Uterus (tissue), 4 donors: ENCODE results near the gene CDIPT. TPM values are rescaled to one million over a fixed set of nuclear protein-coding genes. Genes with fewer than 3 reads are reported as not detected.

ENCODE experiments used
- DNase-seq, 2 donors: peaks; one replicate each; pipeline ENCODE4 v3.0.0-alpha.2; 2019 to 2020
- H3K27ac ChIP-seq, 2 donors: fragments of 200-600 bp; sonication (generic); 1 replicate in 1 of 2; 2 replicates in 1 of 2; pipeline ENCODE4 v1.5.1; 2016 to 2018
- H3K27me3 ChIP-seq, 2 donors: fragments of 200-600 bp; sonication (generic); one replicate each; pipeline ENCODE4 v1.5.1; 2018 to 2019; ENCODE audit warnings: control low read depth in 1 of 2
- H3K36me3 ChIP-seq, 2 donors: fragments of 200-600 bp; sonication (generic); one replicate each; pipeline ENCODE4 v1.5.1; 2019; ENCODE audit warnings: control low read depth in 1 of 2
- H3K4me1 ChIP-seq, 2 donors: fragments of 200-600 bp; sonication (generic); one replicate each; pipeline ENCODE4 v1.5.1; 2018 to 2019; ENCODE audit warnings: control low read depth in 1 of 2
- H3K4me3 ChIP-seq, 2 donors: fragments of 200-600 bp; sonication (generic); 1 replicate in 1 of 2; 2 replicates in 1 of 2; pipeline ENCODE4 v1.5.1; 2018 to 2019; ENCODE audit warnings: mild to moderate bottlenecking in 1 of 2
- H3K9me3 ChIP-seq, 2 donors: fragments of 200-600 bp; sonication (generic); one replicate each; pipeline ENCODE4 v1.5.1; 2019; ENCODE audit warnings: control low read depth in 1 of 2
- CTCF ChIP-seq, 4 experiments: fragments of 200-600 bp in 2 of 4; fragments of 450-650 bp in 2 of 4; sonication (generic) in 2 of 4; IDR thresholded peaks; one replicate each; pipeline ENCODE4 v1.5.1; 2016 to 2019; ENCODE audit warnings: antibody characterized with exemption in 4 of 4, mild to moderate bottlenecking in 2 of 4, moderate library complexity in 1 of 4
- POLR2A ChIP-seq, 2 donors: fragments of 450-650 bp; IDR thresholded peaks; one replicate each; pipeline ENCODE4 v1.6.1; 2016; ENCODE audit warnings: antibody characterized with exemption in 2 of 2, mild to moderate bottlenecking in 1 of 2, moderate library complexity in 1 of 2
- intact Hi-C: fragments of 100-400 bp; cut with DNase I; formaldehyde crosslinking; loops from one replicate; pipeline ENCODE4 v1.15.1; 2023; ENCODE audit warnings: low total_unique reads
- total RNA-seq, 4 donors: library from RNA; depleted of rRNA in 3 of 4; stranded (reverse); fragments of >200 nt in 3 of 4; gene quantifications; one replicate each; pipeline versions ENCODE4 v1.1.0 to v1.2.4, GENCODE V29; 2014 to 2023
- donor health status: DM: yes; HTN: yes; CAD: no.

Gene CDIPT
- total RNA-seq, 4 donors from 2014 or later: 35.1 to 83.7 (median 59.1) TPM

DNA sequence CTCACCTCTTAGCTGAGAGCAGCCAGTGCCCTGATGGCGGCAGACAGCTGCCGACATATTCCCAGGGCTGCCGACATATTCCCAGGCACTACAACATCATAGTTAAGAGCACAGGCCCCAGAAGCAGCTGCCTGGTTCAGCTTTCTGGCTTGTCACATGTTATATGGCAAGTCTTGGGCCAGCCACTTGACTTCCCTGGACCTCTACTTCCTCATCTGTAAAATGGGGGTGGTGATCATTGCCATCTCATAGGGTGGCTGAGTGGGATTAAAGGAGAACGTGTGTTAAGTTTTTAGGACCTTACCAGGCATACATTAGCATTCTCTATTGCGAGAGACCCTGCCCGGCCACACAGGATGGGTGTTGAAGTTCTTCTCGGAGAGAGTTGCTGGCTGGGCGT is 19.1 kb downstream of the CDIPT start:
- Histone ChIP-seq H3K4me1 (no peaks in the 10 kb centered on the region), H3K27ac (peak overlapping the region; percentile 55 to 65)

DNA sequence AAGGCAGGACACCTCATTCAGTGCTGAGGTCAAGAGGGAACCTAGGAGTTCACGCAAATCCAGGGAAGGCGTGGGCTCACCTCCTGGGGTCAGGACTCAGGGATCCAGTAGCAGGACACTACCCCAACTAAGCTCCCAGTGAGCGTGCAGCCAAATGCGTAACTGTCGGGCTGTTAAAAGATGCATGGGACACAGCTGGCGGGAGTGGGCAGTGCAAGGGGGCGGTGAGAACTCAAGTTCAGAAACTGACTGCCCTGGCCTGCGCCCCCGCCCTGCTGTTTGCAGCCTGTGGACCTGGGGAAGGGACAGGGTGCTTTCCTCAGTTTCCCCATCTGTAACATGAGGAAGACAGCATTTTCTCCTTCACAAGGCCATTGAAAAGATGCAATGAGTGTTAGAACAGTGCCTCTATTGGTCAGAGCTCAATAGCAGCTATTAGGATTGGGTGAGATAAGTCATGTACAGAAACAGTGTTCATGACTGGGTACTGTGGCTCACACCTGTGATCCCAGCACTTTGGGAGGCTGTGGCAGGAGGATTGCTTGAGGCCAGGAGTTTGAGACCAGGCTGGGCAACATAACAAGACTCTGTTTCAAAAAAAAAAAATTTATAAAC is 20.2 kb downstream of the CDIPT start:
- H3K27me3 ChIP-seq: no peaks in the 10 kb centered on the region
- TF ChIP-seq POLR2A (IDR thresholded peaks at IDR 0.05) (no peak), CTCF (IDR thresholded peaks at IDR 0.05) (no peak)
- no peaks in the 10 kb centered on the region for H3K9me3 ChIP-seq
- no peaks in the 10 kb centered on the region for H3K36me3 ChIP-seq
- H3K4me3 ChIP-seq: no peak overlapping the region
- intact Hi-C loops: no loop called here
- no peak overlapping the region for H3K27ac ChIP-seq
- DNase-seq: no peak
- no peaks in the 10 kb centered on the region for H3K4me1 ChIP-seq

More for the DNA sequence above, 19.1 kb downstream of the CDIPT start:
- Histone ChIP-seq H3K9me3 (no peaks in the 10 kb centered on the region), H3K27me3 (no peaks in the 10 kb centered on the region), H3K36me3 (no peaks in the 10 kb centered on the region), H3K4me3 (no peak overlapping the region)
- no peak for TF ChIP-seq CTCF (IDR thresholded peaks at IDR 0.05)
- no peak for TF ChIP-seq POLR2A (IDR thresholded peaks at IDR 0.05)
- intact Hi-C loops: no loop called here
- DNase-seq: no peak

GRCh38 chr16:29841631-29842030 is 21.4 kb downstream of the CDIPT start:
- Histone ChIP-seq H3K4me1 (no peaks in the 10 kb centered on the region), H3K9me3 (no peaks in the 10 kb centered on the region), H3K36me3 (no peaks in the 10 kb centered on the region), H3K27ac (no peak overlapping the region), H3K4me3 (no peak overlapping the region), H3K27me3 (no peaks in the 10 kb centered on the region)
- TF ChIP-seq POLR2A (IDR thresholded peaks at IDR 0.05) (no peak), CTCF (IDR thresholded peaks at IDR 0.05) (no peak)
- no peak for DNase-seq
- intact Hi-C loops: no loop called here

DNA sequence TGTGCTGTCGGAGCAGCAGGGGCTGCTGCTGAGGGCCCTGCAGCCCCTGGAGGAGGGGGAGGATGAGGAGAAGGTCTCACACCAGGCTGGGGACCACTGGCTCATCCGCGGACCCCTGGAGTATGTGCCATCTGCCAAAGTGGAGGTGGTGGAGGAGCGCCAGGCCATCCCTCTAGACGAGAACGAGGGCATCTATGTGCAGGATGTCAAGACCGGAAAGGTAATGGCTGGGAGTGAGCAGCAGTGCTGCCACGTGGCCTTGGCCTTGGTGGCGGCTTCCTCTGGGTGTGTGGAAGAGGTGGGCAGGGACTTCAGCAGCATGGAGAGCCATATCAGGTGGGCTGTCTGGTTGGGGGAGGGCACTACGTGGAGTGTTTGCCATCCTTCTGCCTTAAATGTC is 22.8 kb downstream of the CDIPT start:
- H3K9me3 ChIP-seq: no peaks in the 10 kb centered on the region
- no peaks in the 10 kb centered on the region for H3K4me1 ChIP-seq
- no peak overlapping the region for H3K4me3 ChIP-seq
- TF ChIP-seq POLR2A (IDR thresholded peaks at IDR 0.05) (no peak), CTCF (IDR thresholded peaks at IDR 0.05) (no peak)
- H3K36me3 ChIP-seq: no peaks in the 10 kb centered on the region
- no peak overlapping the region for H3K27ac ChIP-seq
- no peak for DNase-seq
- intact Hi-C loops: no loop called here
- H3K27me3 ChIP-seq: no peaks in the 10 kb centered on the region

DNA sequence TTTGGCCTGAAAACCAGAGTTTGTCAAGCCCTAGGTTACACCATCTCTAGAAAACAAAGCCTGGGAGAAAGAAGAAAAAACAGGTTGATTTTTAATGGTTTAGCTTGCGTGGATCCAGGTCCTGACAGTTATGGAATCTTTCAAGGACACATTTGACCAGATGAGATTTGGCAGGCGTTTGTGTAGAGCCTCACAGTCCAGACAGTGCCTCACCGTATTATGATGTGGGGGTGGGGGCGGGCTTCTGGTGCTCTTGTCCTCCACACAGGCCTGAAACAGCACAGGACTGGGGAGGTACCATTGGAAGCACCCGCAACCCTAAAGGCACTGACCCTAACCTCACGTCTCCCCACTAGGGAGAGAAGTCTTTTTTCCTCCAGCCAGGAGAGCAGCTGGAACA is 23.2 kb downstream of the CDIPT start:
- no peak overlapping the region for H3K27ac ChIP-seq
- no peaks in the 10 kb centered on the region for H3K27me3 ChIP-seq
- H3K4me3 ChIP-seq: no peak overlapping the region
- H3K36me3 ChIP-seq: no peaks in the 10 kb centered on the region
- DNase-seq: no peak
- H3K9me3 ChIP-seq: no peaks in the 10 kb centered on the region
- intact Hi-C loops: no loop called here
- TF ChIP-seq POLR2A (IDR thresholded peaks at IDR 0.05) (no peak), CTCF (IDR thresholded peaks at IDR 0.05) (no peak)
- no peaks in the 10 kb centered on the region for H3K4me1 ChIP-seq
